DND-41 (cell line): ENCODE data around the gene DNAJC6.

Source experiments
- EZH2 ChIP-seq: IDR thresholded peaks from 3 replicates; pipeline ENCODE4 v1.6.1; 2012; ENCODE audit warnings: borderline replicate concordance, low read depth, mild to moderate bottlenecking, moderate library complexity, low read length, inconsistent platforms; ENCODE audit not compliant: severe bottlenecking
- TF ChIP-seq, protein P1 (sequence below): IDR thresholded peaks from 2 replicates; pipeline ENCODE4 v1.5.1; 2012; ENCODE audit warnings: borderline replicate concordance, low read length, moderate library complexity, mild to moderate bottlenecking; ENCODE audit not compliant: poor library complexity, severe bottlenecking; ENCODE audit errors: extremely low read depth

GRCh38 chr1:65437616-65438015 lies 128.3 kb downstream of the DNAJC6 start:
- TF ChIP-seq, protein P1, sequence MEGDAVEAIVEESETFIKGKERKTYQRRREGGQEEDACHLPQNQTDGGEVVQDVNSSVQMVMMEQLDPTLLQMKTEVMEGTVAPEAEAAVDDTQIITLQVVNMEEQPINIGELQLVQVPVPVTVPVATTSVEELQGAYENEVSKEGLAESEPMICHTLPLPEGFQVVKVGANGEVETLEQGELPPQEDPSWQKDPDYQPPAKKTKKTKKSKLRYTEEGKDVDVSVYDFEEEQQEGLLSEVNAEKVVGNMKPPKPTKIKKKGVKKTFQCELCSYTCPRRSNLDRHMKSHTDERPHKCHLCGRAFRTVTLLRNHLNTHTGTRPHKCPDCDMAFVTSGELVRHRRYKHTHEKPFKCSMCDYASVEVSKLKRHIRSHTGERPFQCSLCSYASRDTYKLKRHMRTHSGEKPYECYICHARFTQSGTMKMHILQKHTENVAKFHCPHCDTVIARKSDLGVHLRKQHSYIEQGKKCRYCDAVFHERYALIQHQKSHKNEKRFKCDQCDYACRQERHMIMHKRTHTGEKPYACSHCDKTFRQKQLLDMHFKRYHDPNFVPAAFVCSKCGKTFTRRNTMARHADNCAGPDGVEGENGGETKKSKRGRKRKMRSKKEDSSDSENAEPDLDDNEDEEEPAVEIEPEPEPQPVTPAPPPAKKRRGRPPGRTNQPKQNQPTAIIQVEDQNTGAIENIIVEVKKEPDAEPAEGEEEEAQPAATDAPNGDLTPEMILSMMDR, result no peak
- no peak for TF ChIP-seq EZH2
